COLO829 (cell line): ENCODE data around the gene EIPR1.

Experiments used
- DNase-seq: peaks from one replicate; pipeline ENCODE4 v3.0.0; 2012; ENCODE audit warnings: low spot score

Gene EIPR1

DNA sequence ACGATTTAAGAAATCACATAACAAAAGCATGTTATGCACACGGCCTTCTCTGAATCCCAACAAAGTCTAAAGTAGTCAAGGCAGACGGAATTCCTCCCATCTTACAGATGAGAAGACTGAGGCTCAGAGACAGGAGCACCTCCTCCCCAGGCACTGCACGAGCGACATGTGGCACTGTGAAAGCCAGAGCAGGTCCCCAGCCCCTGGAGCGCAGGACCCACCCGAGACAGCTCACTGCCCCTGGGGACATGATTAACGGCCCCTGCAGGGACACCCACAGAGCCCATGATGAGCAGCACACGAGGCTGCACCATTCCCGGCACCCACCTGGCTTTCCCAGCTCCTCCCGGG, 53.6 kb downstream of the EIPR1 start:
- DNase-seq: no peak

GRCh38 chr2:3323360-3324035, 54.1 kb downstream of the EIPR1 start:
- no peak for DNase-seq

DNA sequence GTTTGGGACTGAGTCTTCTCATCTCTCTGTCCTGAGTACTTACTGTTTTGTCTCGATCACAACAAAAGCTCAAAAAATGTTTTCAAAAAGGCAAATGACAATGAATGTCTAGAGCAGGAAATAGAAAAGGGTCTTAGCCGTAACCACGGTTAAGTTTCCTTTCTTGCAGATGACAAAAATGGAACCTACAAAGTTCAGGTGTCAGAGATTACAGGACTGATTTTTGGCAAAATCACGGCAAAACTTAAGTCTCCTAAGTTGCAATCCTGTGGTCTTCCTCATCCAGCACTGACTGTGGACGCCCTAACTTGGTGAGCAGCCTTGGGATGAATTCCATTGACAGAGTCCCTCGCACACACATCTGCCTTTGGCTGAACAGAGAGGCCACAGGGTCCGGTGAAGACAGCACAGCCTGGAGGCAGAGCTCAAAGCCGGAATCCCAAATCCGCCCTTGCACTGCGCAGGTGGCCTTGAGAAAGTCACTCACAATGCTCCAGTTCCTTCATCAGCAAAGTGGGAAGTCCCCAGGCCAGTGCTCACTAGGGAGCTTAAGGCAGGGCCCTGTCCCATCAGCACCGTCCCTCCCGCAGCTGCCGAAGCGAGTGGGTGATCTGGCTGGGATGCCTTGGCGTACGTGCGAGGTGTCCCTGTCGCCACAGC, 55.2 kb downstream of the EIPR1 start:
- no peak for DNase-seq

- no peak for DNase-seq
These were observed 55.8 kb downstream of the EIPR1 start for GRCh38 chr2:3321825-3322224.

- DNase-seq: no peak
These were observed 56.6 kb downstream of the EIPR1 start for GRCh38 chr2:3320910-3321605.

GRCh38 chr2:3319745-3320566, 57.7 kb downstream of the EIPR1 start:
- no peak for DNase-seq

DNA sequence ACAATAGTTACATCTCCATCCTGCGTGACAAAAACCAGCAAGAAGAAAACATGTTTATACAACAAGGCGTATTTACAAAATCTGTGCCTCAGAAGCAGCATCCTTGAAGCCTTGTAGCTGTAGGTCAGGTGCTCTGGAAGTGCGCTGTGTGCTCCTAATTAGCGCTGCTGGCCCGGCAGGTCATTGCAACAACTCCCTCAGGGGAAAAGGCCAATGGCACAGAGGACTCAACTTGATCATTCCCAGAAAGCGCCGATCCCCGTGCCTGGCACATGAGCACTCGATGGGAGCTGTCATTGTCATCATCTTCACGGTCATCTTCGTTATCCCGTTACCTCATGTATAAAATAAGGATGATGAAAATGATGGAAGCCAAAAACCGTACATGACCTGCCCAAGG, 58.5 kb downstream of the EIPR1 start:
- DNase-seq: no peak

GRCh38 chr2:3317871-3318590, 59.6 kb downstream of the EIPR1 start:
- no peak for DNase-seq

- DNase-seq: no peak
These were observed 60.3 kb downstream of the EIPR1 start for GRCh38 chr2:3317277-3317685.

- DNase-seq: no peak
These were observed 61.0 kb downstream of the EIPR1 start for GRCh38 chr2:3316456-3317276.

DNA sequence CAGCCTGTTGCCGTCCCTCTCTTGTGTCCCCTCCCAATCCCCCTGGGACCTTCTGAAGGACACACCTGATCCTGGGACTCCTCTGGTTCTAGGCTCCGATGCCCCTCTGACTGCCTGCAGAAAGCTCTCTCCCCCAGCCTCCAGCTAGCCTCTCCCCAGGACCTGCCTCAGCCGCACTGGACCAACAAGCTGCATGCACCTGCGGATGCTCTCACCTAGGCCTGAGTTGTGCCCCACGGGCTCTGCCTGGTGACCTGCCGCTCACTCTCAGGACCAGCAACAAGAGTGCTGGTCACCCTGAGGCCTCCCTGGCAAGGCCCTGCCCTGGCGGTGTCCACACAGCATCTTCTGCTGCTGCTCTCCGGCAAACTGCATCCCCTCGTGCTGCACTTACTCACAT, 63.0 kb downstream of the EIPR1 start:
- no peak for DNase-seq

- DNase-seq: no peak
These were observed 63.7 kb downstream of the EIPR1 start for GRCh38 chr2:3313781-3314375.

GRCh38 chr2:3312576-3313345, 64.9 kb downstream of the EIPR1 start:
- no peak for DNase-seq

- no peak for DNase-seq
These were observed 66.0 kb downstream of the EIPR1 start for GRCh38 chr2:3311601-3312000.

- no peak for DNase-seq
These were observed 67.9 kb downstream of the EIPR1 start for GRCh38 chr2:3309496-3310355.

GRCh38 chr2:3307901-3308300, 69.7 kb downstream of the EIPR1 start:
- DNase-seq: no peak

DNA sequence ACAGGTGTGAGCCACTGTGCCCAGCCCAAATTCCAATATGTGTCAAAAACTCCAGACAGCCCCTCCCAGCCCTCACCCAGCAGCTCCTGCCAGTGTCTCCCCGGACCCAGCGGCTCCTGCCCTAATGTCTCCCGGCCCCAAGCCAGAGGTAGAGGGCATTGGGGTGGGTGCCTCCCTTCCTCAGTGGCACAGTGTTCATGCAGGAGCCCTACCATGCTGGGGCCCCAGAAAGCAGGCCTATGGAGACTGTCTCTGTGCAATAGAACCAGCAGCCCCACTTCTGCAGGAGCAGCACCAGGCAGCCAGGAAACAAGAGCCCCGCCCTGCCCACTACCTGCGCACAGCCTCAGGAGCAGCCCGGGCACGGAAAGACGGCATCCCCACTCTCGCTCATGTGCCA, 70.4 kb downstream of the EIPR1 start:
- no peak for DNase-seq

- no peak for DNase-seq
These were observed 71.7 kb downstream of the EIPR1 start for GRCh38 chr2:3305952-3306351.

- DNase-seq: no peak
These were observed 72.2 kb downstream of the EIPR1 start for GRCh38 chr2:3305431-3305830.
